Muscle layer of duodenum (tissue), 2 donors: ENCODE measurements around the gene TDRD1.

Source experiments
- H3K27ac ChIP-seq: one replicate; pipeline ENCODE4 v1.7.0; 2013; ENCODE audit warnings: mild to moderate bottlenecking, low read length
- H3K27me3 ChIP-seq: one replicate; pipeline ENCODE4 v1.7.0; 2013; ENCODE audit warnings: low read depth, mild to moderate bottlenecking, control low read depth, low read length
- H3K36me3 ChIP-seq, 2 donors: one replicate each; pipeline ENCODE4 v1.7.0; 2013; ENCODE audit warnings: low read length in 2 of 2, control low read depth in 1 of 2, mild to moderate bottlenecking in 1 of 2; ENCODE audit not compliant: insufficient read depth in 2 of 2, control insufficient read depth in 1 of 2
- H3K4me1 ChIP-seq, 2 donors: one replicate each; pipeline ENCODE4 v1.7.0; 2013; ENCODE audit warnings: low read length in 2 of 2, mild to moderate bottlenecking in 2 of 2, control low read depth in 1 of 2, moderate library complexity in 1 of 2; ENCODE audit not compliant: insufficient read depth in 2 of 2, control insufficient read depth in 1 of 2
- H3K4me3 ChIP-seq, 2 donors: one replicate each; pipeline ENCODE4 v1.7.0; 2013; ENCODE audit warnings: low read length in 2 of 2, low read depth in 1 of 2, mild to moderate bottlenecking in 1 of 2
- H3K9me3 ChIP-seq, 2 donors: one replicate each; pipeline ENCODE4 v1.7.0; 2013; ENCODE audit warnings: low read length in 2 of 2, control low read depth in 1 of 2, mild to moderate bottlenecking in 1 of 2; ENCODE audit not compliant: control insufficient read depth in 1 of 2
- donor health status: healthy.

Gene TDRD1

GRCh38 chr10:114252883-114253282, 73.7 kb downstream of the TDRD1 start:
- Histone ChIP-seq H3K9me3 (no peaks in the 10 kb centered on the region), H3K36me3 (no peaks in the 10 kb centered on the region), H3K4me1 (no peaks in the 10 kb centered on the region), H3K4me3 (no peak overlapping the region), H3K27me3 (no peaks in the 10 kb centered on the region), H3K27ac (no peak overlapping the region)

- Histone ChIP-seq H3K4me1 (no peaks in the 10 kb centered on the region), H3K4me3 (no peak overlapping the region), H3K36me3 (no peaks in the 10 kb centered on the region), H3K27me3 (no peaks in the 10 kb centered on the region), H3K9me3 (no peaks in the 10 kb centered on the region), H3K27ac (no peak overlapping the region)
These were observed 76.1 kb downstream of the TDRD1 start for GRCh38 chr10:114255227-114255626.

GRCh38 chr10:114256008-114256765, 77.0 kb downstream of the TDRD1 start:
- no peaks in the 10 kb centered on the region for H3K27me3 ChIP-seq

DNA sequence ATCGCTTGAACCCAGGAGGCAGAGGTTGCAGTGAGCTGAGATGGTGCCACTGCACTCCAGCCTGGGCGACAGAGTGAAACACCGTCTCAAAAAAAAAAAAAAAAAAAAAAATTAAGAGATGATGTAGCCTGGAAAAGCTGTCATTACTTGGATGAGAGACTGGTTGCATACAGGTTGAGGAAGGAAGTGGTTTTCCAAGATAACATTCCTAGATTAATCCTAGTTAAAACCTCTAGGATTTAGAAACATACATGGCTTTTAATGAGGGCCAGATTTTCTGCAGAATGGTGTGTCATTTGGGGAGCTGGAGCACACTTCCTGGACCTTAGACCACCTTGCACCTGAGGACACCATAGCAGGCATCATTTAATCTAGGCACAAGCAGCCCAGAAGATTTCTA, 77.7 kb downstream of the TDRD1 start:
- Histone ChIP-seq H3K27me3 (no peaks in the 10 kb centered on the region), H3K27ac (no peak overlapping the region), H3K9me3 (no peaks in the 10 kb centered on the region), H3K4me1 (peaks cover 0 to 3% of the 10 kb centered on the region in 2 donors), H3K4me3 (no peak overlapping the region), H3K36me3 (no peaks in the 10 kb centered on the region)

More at GRCh38 chr10:114256008-114256765, 77.0 kb downstream of the TDRD1 start:
- Histone ChIP-seq H3K27ac (no peak overlapping the region), H3K9me3 (no peaks in the 10 kb centered on the region), H3K36me3 (no peaks in the 10 kb centered on the region), H3K4me3 (no peak overlapping the region), H3K4me1 (peaks cover 0 to 3% of the 10 kb centered on the region in 2 donors)

DNA sequence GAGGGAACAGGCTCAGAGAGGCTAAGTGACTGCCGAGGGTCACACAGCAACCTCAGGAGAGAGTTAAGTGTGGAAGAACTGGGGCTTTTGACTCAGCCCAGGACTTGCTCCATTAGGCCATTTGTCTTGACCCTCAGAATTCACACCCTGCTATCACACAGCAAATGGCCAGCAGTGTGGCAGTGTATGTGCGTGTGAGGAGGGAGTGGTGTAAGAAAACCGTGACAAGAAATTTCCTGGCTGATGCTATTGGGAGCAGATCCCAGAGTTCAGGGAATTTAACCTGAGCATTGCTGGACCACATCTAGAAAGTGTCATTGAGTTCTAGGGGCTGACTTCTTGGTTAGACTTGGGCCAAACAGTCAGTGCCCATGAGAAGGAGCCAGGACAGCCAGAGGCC, 78.3 kb downstream of the TDRD1 start:
- Histone ChIP-seq H3K4me3 (no peak overlapping the region), H3K27me3 (no peaks in the 10 kb centered on the region), H3K27ac (no peak overlapping the region), H3K4me1 (peaks cover 0 to 3% of the 10 kb centered on the region in 2 donors), H3K36me3 (no peaks in the 10 kb centered on the region), H3K9me3 (no peaks in the 10 kb centered on the region)

DNA sequence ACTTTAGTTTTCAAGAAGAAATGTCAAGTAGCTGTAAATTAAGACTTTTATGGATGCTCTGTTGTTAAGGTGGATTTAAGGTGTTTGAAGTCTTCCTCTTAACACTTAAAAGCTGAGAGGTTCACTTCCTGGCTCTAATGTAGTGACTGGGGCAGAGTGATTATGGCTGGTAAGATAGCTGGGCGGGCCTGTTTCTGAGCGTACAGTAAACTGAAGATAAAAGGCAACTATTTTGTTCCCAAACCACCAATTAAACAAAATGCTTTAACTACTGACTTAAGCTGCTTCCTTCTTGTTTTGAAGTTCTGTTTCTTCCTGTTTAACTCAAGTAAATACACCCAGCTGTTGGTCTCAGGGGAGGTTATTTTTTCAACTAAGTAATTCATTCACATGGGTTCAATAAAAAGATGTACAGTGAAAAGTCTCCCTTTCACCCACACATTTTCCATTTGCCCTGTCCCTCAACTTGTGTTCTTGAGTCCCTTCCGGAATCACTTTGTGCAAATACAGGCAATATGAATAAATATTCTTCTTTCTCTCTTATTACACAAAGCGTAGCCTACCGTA, 79.2 kb downstream of the TDRD1 start:
- no peak overlapping the region for H3K4me3 ChIP-seq
- H3K27ac ChIP-seq: no peak overlapping the region
- H3K4me1 ChIP-seq: peaks cover 0 to 3% of the 10 kb centered on the region in 2 donors
- no peaks in the 10 kb centered on the region for H3K27me3 ChIP-seq
- no peaks in the 10 kb centered on the region for H3K9me3 ChIP-seq
- no peaks in the 10 kb centered on the region for H3K36me3 ChIP-seq

DNA sequence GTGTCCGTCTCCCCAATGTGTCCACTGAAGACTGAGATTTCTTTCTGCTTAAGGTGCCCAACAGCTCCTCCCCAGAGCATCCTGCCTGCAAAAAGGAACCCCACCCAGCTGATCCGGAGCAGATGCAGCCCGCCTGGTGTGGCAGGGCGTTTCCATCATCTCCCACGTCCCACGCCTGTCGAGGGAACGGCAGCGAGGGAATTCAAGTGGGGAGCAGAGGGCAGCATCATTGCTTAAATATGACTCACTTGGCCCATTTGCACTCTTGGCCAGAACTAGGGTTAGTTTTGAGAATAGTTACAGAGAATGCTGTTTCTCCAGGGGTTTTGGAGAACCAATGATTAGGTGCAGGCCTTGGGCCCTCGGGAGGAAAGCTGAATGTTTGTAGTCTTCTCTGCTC, 80.7 kb downstream of the TDRD1 start:
- H3K36me3 ChIP-seq: no peaks in the 10 kb centered on the region
- no peak overlapping the region for H3K27ac ChIP-seq
- H3K27me3 ChIP-seq: no peaks in the 10 kb centered on the region
- H3K4me3 ChIP-seq: no peak overlapping the region
- no peaks in the 10 kb centered on the region for H3K9me3 ChIP-seq
- H3K4me1 ChIP-seq: peaks cover 0 to 3% of the 10 kb centered on the region in 2 donors

- no peaks in the 10 kb centered on the region for H3K36me3 ChIP-seq
- H3K27me3 ChIP-seq: no peaks in the 10 kb centered on the region
- H3K4me3 ChIP-seq: no peak overlapping the region
- H3K9me3 ChIP-seq: no peaks in the 10 kb centered on the region
- no peak overlapping the region for H3K27ac ChIP-seq
- peaks cover 3 to 4% of the 10 kb centered on the region in 2 donors for H3K4me1 ChIP-seq
These were observed 81.2 kb downstream of the TDRD1 start for GRCh38 chr10:114260366-114260765.

- Histone ChIP-seq H3K27ac (no peak overlapping the region), H3K27me3 (no peaks in the 10 kb centered on the region), H3K9me3 (no peaks in the 10 kb centered on the region), H3K4me1 (peaks cover 3 to 7% of the 10 kb centered on the region in 2 donors), H3K4me3 (no peak overlapping the region), H3K36me3 (no peaks in the 10 kb centered on the region)
These were observed 81.9 kb downstream of the TDRD1 start for GRCh38 chr10:114261076-114261475.

DNA sequence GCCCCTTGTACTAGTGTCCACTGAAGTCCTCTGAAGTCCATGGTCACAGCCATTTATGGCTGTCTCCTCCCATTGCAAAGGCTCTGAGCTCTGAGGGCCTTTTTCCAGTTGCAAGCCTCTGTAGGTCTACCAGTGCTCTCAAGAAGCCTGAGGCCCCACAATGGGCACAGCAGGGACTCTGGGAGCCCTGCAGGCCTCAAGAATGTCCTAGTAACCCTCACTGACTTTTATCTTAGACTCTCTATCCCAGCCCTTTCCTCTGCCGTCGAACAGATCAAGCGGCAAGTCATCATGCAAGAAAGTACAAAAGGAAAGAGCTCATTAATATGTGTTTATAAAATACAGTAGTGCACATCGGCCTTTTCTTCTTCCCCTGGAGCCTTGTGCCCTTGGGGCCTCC, 83.3 kb downstream of the TDRD1 start:
- Histone ChIP-seq H3K4me3 (no peak overlapping the region), H3K36me3 (no peaks in the 10 kb centered on the region), H3K27me3 (no peaks in the 10 kb centered on the region), H3K4me1 (peaks cover 6 to 7% of the 10 kb centered on the region in 2 donors), H3K27ac (no peak overlapping the region), H3K9me3 (no peaks in the 10 kb centered on the region)

GRCh38 chr10:114265392-114266053, 86.4 kb downstream of the TDRD1 start:
- H3K4me1 ChIP-seq: peaks cover 5 to 7% of the 10 kb centered on the region in 2 donors
- H3K36me3 ChIP-seq: no peaks in the 10 kb centered on the region
- H3K4me3 ChIP-seq: no peak overlapping the region
- no peaks in the 10 kb centered on the region for H3K27me3 ChIP-seq
- no peaks in the 10 kb centered on the region for H3K9me3 ChIP-seq
- no peak overlapping the region for H3K27ac ChIP-seq
